Measurements from ENCODE around the gene RFC2. TPM values are rescaled to one million over a fixed set of nuclear protein-coding genes. Genes with fewer than 3 reads are reported as not detected.

Gene RFC2
- total RNA-seq, 1 donor from 2014 or later, result 19.3 TPM

- DNase-seq, result no peak
Measured at GRCh38 chr7:74187915-74188675, 66.1 kb downstream of the RFC2 start.

GRCh38 chr7:74185636-74186035, 68.6 kb downstream of the RFC2 start:
- DNase-seq, result no peak

DNA sequence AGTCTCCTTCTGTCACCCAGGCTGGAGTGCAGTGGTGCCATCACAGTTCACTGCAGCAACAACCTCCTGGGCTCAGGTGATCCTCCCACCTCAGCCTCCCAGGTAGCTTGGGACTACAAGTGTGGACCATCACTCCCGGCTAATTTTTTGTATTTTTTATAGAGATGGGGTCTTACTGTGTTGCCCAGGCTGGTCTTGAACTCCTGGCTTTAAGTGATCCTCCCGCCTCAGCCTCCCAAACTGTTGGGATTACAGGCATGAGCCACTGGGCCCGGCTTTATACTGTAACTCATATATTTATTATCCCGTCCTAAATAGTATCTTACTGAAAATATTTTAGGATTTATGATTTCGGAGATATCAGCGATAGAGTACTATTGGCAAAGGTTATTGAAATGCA, 69.2 kb downstream of the RFC2 start:
- no peak for DNase-seq

DNA sequence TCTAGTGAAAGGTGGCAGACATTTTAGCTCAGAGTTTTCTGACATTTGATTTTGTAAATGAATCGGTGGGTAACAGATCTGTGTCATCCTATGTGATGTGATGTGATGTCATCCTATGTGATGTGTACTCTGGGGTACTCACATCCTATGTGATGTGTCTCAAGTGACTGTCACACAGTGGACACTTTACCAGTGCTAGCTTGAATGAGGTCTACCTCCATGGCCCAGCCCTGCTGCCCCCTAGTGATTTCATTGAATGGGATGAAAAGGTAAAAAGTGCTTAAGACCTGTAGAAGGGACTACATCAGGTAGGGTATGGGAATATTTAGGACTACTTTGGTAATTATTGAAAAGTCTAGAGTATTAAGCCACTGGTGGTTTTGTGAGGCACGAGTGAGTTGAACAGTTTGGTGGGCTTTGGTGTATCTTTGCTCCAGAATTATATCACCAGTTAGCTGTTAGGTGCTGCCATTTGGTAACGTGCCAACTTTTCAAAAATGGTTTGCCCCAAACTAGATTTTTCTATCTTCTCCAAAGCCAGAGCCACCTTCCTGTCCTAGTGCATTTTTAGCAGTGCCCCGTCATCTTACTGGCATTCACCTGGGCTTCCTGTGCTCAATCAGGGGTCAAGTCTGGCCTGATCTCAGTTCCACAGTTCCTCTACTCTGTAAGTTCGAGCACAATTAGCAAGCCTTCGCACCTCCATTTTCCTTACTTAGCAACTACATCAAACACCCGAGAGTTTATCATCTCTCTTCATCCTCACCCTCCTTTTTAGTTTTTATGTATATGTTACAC, 70.3 kb downstream of the RFC2 start:
- no peak for DNase-seq

GRCh38 chr7:74183142-74183541, 71.1 kb downstream of the RFC2 start:
- DNase-seq, result no peak

DNA sequence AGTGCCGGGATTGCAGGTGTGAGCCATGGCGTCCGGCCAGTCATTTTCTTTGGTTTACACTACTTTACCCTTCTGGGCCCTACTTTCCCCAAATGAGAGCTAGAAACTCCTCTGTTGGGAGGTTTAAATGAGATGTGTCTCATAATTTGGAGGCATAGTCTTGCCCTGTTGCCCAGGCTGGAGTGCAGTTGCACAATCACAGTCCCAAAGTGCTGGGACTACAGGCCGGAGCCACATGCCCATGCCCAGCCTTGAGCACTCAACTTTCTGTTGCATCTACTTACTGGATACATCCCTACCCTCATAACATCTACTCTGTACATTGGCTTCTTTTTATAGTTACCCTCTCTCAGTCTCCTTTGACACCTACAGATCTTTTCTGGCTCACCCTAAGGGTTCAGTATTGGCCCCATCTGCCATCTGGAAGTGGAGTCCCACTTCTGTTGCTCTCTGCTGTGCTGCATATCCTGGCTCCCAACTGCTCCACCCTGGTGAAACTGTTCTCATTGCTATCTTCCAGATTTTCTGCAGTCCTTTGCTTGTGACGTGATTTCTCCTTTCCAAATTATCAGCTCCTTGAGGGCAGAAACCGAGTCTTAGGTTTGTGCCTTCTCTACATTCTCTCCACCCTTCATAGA, 71.6 kb downstream of the RFC2 start:
- DNase-seq, result no peak

GRCh38 chr7:74181821-74182220, 72.4 kb downstream of the RFC2 start:
- no peak for DNase-seq

Small RNA genes lying within 50 kb of the gene (small RNA-seq; reads per million reads assigned to genes)
- 2.9 reads per million, percentile 87 among the genes with 10 or more reads in this experiment for gene MIR590

Other genes with a start within 250 kb of the RFC2 start
- 10.9 TPM for gene ELN, start 226.2 kb downstream of the RFC2 start, total RNA-seq
- gene LIMK1, start 170.6 kb downstream of the RFC2 start, total RNA-seq, result 14.5 TPM
- gene EIF4H, start 80.0 kb downstream of the RFC2 start, total RNA-seq, result 146 TPM
- gene LAT2, start 44.4 kb downstream of the RFC2 start, total RNA-seq, result 2.5 TPM
- 105 TPM for gene CLIP2, start 35.0 kb upstream of the RFC2 start, total RNA-seq
- gene GTF2IRD1, start 199.5 kb upstream of the RFC2 start, total RNA-seq, result 16.1 TPM

Measured in occipital lobe (tissue), 3 donors.